Hematopoietic multipotent progenitor cell treated with erythropoietin and hydrocortisone succinate and interleukin-3 and kit ligand, for 8 days (in vitro differentiated cells): ENCODE results near the gene CILP.
"Not testable (repeated sequence)": the region's sequence is repeated elsewhere in the genome, so short reads cannot be mapped to it uniquely, and the experiment has no call there.

Experiments used
- DNase-seq: peaks from one replicate; pipeline ENCODE4 v3.0.0-alpha.2; 2015

Gene CILP, protein sequence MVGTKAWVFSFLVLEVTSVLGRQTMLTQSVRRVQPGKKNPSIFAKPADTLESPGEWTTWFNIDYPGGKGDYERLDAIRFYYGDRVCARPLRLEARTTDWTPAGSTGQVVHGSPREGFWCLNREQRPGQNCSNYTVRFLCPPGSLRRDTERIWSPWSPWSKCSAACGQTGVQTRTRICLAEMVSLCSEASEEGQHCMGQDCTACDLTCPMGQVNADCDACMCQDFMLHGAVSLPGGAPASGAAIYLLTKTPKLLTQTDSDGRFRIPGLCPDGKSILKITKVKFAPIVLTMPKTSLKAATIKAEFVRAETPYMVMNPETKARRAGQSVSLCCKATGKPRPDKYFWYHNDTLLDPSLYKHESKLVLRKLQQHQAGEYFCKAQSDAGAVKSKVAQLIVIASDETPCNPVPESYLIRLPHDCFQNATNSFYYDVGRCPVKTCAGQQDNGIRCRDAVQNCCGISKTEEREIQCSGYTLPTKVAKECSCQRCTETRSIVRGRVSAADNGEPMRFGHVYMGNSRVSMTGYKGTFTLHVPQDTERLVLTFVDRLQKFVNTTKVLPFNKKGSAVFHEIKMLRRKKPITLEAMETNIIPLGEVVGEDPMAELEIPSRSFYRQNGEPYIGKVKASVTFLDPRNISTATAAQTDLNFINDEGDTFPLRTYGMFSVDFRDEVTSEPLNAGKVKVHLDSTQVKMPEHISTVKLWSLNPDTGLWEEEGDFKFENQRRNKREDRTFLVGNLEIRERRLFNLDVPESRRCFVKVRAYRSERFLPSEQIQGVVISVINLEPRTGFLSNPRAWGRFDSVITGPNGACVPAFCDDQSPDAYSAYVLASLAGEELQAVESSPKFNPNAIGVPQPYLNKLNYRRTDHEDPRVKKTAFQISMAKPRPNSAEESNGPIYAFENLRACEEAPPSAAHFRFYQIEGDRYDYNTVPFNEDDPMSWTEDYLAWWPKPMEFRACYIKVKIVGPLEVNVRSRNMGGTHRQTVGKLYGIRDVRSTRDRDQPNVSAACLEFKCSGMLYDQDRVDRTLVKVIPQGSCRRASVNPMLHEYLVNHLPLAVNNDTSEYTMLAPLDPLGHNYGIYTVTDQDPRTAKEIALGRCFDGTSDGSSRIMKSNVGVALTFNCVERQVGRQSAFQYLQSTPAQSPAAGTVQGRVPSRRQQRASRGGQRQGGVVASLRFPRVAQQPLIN

DNA sequence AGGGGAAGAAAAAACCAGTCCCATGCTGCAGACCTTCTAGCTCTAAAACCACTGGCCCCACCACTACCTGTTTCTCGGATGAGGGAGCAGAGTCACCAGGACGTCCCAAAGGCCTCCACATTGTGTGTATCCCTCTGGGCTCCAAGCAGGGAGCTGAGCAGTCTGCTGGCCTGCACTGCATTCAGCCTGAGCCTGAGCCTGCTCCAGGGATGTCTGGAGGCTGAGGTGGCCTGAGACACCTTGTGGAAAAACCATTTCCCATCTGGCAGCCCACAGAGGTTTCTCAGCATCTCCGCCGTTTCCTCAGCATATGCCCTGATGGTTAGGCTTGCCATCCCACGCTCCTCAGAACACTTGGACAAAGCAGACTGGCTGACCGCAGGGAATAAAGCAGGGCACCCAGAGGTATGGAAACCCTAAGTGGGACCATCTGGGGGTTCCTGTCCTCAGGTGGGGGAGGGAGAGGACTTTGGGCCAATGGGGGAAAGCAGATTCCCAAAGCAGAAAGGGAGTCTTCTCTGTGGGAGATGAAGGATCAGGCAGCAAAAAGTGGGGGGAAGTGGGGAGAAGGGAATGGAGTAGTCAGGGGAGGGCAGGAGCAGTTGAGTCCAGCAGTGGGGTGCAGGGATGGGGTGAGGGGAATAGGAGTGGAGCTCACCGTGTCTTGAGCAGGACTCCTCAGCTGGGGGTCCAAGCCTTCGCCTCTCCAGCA is at the start of gene CILP:
TSS of gene CILP (minus strand) at position 704 of the 712 bp plus-strand sequence. CDS start 1,718 bp downstream, outside the sequence.
- no peak for DNase-seq

GRCh38 chr15:65260968-65261367 is 49.7 kb upstream of the CILP start:
- no peak for DNase-seq

DNA sequence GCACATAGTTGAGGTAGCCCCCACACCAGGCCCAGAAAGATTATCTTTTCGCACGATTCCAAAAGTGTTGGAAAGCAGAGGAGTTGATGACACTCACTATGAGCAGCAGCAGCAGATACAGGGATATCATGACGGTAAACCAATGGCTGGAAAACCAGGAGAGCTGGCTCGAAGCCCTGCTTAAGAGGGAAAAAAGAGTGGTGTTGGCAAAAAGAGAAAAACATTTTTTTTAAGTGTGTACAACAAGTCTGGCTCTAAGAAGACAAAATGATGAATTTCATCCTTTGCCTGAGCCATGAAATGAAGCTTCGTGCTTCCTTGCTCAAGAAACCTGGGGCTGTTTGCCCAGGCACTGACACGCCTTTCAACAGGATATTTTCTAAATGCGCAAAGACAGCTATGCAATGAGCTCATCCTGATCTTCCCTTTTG is 48.1 kb upstream of the CILP start:
- no peak for DNase-seq

DNA sequence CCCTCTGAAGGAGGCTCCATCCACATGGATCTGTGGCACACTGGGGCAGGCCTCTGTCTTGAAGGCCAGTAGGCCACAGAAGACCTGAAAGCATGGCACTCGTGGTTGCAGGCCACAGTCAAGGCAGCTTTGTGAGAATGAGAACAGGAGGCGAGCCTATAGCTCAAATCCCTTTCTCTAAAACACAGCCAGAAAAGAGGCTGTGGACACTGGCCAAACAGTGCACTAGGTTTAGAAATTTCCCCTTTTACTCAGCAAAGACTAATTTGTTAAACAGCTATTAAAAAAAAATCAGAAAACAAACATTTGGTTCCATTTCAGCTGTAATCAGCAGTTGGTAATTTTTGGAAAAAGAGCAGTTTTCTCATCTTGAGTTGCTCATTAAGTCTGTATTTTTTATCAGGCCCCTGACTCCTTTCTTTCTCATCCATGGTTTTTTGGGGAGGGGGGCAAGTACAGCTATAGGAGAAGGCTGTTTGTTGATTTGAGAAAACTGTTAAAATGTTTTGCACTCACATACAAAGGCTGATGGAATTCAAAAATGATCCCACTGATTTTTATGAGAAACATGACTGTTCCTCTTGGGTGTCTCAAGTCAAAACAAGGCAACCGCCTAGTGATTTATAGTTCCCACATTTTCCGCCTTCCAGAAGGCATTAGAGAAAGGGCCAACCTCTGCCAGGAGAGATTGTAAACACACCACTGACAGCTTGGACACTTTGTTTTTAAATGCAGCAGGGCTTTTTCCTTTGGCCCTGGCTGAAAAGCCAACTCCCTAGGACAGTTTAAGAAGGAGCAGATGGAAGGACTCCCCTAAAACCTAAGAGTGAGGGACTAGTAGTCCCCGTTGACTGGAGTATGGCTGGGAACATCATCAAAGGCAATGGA is 47.3 kb upstream of the CILP start:
- DNase-seq: no peak

- DNase-seq: no peak
These were observed 44.3 kb upstream of the CILP start for GRCh38 chr15:65255486-65256140.

DNA sequence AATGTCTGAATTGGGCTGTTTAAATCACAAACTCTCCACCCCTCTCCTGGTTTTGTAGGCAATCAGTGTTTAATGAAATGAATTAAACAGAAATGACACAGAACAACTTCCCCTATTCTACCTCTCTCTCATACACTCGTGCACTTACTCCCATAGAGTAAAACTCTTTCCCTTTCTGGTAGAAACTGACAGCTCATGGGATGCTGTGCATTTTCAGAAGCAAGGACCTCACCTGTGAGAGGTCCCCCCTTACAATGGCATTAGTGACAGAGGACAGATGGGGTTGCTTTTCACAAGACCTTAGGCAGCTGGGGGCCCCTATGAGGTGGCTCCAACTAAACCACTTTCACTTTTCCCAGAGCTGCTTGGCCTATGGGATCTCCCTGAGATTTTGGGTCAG is 43.5 kb upstream of the CILP start:
- DNase-seq: no peak

- no peak for DNase-seq
These were observed 43.1 kb upstream of the CILP start for GRCh38 chr15:65254356-65254755.

GRCh38 chr15:65249641-65250040 is 38.4 kb upstream of the CILP start:
- no peak for DNase-seq

DNA sequence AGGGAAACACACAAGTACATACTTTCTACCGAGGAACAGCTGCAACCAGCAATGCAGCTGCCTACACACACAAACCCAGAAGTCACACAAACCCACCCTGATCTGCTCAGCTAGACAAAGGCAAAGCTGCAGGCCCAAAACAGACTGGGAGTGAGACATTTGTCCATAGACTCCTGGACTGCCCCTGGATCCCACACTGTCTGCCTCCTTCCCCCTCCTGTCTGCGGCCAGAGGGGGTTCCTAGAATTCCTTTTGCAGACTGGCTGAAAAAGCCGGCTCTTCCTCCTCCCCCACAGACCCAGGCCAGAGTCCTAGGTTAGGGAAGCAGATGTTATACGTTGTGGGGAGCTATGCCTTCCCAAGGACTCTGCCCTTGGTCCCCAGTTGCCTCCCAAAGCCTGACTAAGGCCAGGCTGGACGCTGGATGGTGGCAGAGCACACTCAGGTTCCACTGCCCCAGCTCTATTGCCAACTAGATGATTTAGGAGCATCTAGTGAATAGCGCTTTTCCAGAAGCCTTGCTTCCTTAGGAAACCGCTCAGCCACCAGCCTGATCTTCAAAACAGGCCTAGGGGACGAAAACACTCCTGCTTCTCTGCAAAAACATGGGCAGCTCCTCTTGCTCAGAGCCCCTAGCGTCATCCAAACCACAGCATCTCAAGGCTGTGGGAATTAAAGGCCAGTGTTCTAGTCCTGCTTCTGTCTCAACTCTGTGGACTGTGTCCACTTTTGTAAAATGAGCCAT is 37.4 kb upstream of the CILP start:
- no peak for DNase-seq

- no peak for DNase-seq
These were observed 35.7 kb upstream of the CILP start for GRCh38 chr15:65246939-65247338.

DNA sequence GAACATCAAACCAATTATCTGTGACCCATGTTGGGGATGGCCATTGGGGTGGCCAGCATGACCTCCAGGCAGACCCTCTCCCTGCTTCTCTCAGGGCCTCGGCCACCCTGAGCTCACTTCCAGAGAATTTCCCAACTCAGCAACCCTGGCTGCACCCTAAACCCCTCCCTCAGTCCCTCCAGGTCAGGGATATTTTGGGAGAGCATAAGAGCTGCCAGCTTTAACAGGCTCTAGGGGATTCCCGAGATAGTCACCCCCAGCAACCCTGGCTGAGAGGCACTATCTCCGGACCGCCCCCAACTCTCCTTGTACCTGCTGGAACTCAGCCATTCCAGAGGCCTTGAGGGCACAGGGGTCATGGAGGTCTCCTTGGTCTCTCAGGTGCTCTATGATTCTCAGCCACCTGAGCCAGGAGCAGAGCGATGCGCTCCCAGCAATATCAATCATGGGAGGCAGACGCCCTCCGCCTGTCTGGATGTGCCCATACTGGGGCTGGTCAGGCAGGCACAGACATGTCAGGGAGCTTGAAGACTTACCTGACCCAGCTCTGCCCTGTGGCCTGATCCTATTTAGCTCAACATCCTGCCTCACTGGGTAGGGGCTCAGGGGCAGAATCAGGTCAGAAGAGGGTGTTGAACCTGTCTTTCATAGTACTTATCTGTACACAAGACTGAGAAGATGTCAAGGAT is 34.9 kb upstream of the CILP start:
- DNase-seq: no peak

DNA sequence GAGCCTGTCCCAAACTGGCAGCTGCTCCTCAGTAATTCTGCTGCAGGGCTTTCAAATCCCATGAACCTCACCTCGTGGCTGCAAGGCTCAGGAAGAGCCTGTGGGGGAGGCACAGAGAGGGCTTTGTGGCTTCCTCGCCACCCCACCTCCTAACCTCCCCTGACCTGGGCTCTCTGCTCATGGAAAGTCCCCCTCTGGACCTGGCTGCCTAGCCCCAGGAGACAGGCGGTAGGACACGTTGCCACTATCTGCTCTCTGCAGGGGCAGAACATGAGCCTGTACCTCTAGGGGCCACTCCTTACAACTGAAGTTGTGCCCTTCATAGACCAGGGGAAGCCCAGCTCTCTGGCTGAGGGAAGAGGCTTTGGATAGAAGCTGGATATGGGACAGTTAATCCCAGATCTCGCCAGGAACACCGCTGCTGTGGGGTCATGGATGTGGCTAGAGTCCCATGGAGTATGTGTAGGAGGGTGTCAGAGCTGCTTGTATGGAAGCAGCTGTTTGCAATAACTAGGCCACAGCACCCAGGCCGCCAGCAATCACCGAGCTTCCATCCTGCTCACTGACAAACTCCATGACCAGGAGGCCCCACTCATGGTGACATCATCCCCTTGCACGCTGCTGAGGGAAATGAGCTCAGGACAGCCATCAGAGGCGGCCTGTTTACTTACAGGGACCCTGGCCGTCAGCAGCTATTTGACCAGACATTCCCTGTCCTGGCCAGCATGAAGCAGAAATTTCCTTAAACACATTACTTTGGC is 34.0 kb upstream of the CILP start:
- no peak for DNase-seq

- no peak for DNase-seq
These were observed 33.4 kb upstream of the CILP start for GRCh38 chr15:65244638-65245037.

DNA sequence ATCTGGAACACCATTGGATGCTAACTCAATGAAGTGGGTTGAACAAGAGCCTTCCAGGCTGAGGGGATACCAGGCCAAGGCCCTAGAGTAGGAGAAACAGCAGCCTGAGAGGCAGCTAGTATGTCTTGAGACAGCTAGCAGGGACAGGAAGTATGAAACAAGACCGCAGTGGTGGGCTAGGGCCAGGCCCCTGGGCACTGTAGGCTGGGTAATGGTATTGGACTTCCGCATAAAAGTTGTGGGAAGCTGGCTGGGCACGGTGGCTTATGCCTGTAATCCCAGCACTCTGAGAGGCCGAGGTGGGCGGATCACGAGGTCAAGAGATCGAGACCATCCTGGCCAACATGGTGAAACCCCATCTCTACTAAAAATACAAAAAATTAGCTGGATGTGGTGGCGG is 25.2 kb upstream of the CILP start:
- DNase-seq: not testable (repeated sequence)

GRCh38 chr15:65233696-65234095 is 22.4 kb upstream of the CILP start:
- no peak for DNase-seq

DNA sequence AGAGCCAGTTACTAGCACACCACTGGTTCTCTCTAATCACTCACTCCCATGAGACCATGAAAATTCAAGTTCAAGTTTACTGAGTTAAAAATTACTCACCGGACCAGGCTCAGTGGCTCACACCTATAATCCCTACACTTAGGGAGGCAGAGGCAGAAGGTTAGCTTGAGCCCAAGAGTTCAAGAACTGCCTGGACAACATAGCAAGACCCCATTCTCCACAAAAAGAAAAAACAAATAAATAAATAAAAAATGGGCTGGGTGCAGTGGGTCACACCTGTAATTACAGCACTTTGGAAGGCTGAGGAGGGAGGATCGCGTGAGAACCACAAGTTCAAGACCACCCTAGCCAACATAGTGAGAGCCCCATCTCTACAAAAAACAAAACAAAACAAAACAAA is 21.2 kb upstream of the CILP start:
- no peak for DNase-seq

GRCh38 chr15:65231306-65231705 is 20.0 kb upstream of the CILP start:
- no peak for DNase-seq

DNA sequence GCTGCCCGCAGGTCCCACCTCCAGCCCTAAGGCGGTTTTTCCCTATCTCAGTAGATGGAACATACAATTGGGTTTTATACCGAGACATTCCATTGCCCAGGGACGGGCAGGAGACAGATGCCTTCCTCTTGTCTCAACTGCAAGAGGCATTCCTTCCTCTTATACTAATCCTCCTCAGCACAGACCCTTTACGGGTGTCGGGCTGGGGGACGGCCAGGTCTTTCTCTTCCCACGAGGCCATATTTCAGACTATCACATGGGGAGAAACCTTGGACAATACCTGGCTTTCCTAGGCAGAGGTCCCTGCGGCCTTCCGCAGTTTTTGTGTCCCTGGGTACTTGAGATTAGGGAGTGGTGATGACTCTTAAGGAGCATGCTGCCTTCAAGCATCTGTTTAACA is 15.6 kb upstream of the CILP start:
- DNase-seq: not testable (repeated sequence)

- DNase-seq: no peak
These were observed 14.9 kb upstream of the CILP start for GRCh38 chr15:65226221-65226620.
